Small intestine (tissue), 7 donors: ENCODE results near the gene GFRA4. TPM values are rescaled to one million over a fixed set of nuclear protein-coding genes. Genes with fewer than 3 reads are reported as not detected.

ENCODE experiments used
- DNase-seq, 2 donors: peaks; one replicate each; pipeline versions ENCODE4 v3.0.0 to v3.0.0-alpha.2; 2013
- FAIRE-seq: peaks from 2 replicates; lab custom pipeline; 2012; peaks lifted over from hg19 to GRCh38; lab: Jason Lieb, UNC
- H3K27ac ChIP-seq, 3 donors: one replicate each; pipeline ENCODE4 v1.5.1; 2013; ENCODE audit warnings: low read length in 2 of 3, mild to moderate bottlenecking in 2 of 3, control low read depth in 1 of 3, inconsistent platforms in 1 of 3, low read depth in 1 of 3, moderate library complexity in 1 of 3
- H3K27me3 ChIP-seq, 3 donors: one replicate each; pipeline ENCODE4 v1.6.1; 2013; ENCODE audit warnings: low read length in 3 of 3, inconsistent platforms in 1 of 3; ENCODE audit not compliant: control insufficient read depth in 3 of 3, insufficient read depth in 3 of 3
- H3K36me3 ChIP-seq, 3 donors: one replicate each; pipeline ENCODE4 v1.6.1; 2013; ENCODE audit warnings: low read length in 3 of 3, inconsistent platforms in 1 of 3, low read depth in 1 of 3, mild to moderate bottlenecking in 1 of 3, moderate library complexity in 1 of 3; ENCODE audit not compliant: control insufficient read depth in 3 of 3, insufficient read depth in 2 of 3
- H3K4me1 ChIP-seq, 3 donors: one replicate each; pipeline ENCODE4 v1.6.1; 2013; ENCODE audit warnings: low read length in 2 of 3, inconsistent platforms in 1 of 3, low read depth in 1 of 3, mild to moderate bottlenecking in 1 of 3, moderate library complexity in 1 of 3; ENCODE audit not compliant: control insufficient read depth in 3 of 3, insufficient read depth in 2 of 3
- H3K4me3 ChIP-seq, 3 donors: one replicate each; pipeline ENCODE4 v1.5.1; 2013; ENCODE audit warnings: low read length in 3 of 3, control low read depth in 1 of 3, inconsistent platforms in 1 of 3, low read depth in 1 of 3, mild to moderate bottlenecking in 1 of 3, moderate library complexity in 1 of 3
- H3K9me3 ChIP-seq, 2 donors: one replicate each; pipeline ENCODE4 v1.6.1; 2013; ENCODE audit warnings: low read depth in 1 of 2, low read length in 1 of 2; ENCODE audit not compliant: control insufficient read depth in 2 of 2, insufficient read depth in 1 of 2
- WGBS, 3 donors: extraction: QIAGEN DNeasy Blood & Tissue Kit; methylation state at CpG; one replicate each; pipeline ENCODE4 v1.1.7; 2013; 5-methylcytosine and 5-hydroxymethylcytosine counted together
- polyA plus RNA-seq, 4 donors: library from polyadenylated mRNA; stranded (reverse) in 3 of 4; unstranded in 1 of 4; fragments of 200-250 nt in 3 of 4; fragments of 120-200 nt in 1 of 4; gene quantifications; one replicate each; pipeline versions ENCODE4 v1.2.1 to v1.2.3, GENCODE V29; 2013
- donor health status: healthy with polysubstance abuse.
- donor health status: control.
- donor health status: control.
- donor health status: Bipolar disorder and iron deficiency.
- donor health status: healthy.

The GFRA4 gene
- polyA plus RNA-seq, 4 donors, result not detected

GRCh38 chr20:3646651-3647050 lies 16.5 kb downstream of the GFRA4 start:
- Histone ChIP-seq H3K27ac (no peak overlapping the region), H3K36me3 (peaks cover 9 to 65% (median 31%) of the 10 kb centered on the region in 3 donors), H3K4me1 (no peaks in the 10 kb centered on the region), H3K4me3 (no peak overlapping the region), H3K9me3 (no peaks in the 10 kb centered on the region), H3K27me3 (no peaks in the 10 kb centered on the region)
- WGBS, 3 donors, result 90 to 94% (median 92%) methylated on average over 13 of the region's 13 CpGs
- no peak for FAIRE-seq
- no peak for DNase-seq

GRCh38 chr20:3646067-3646440 lies 17.1 kb downstream of the GFRA4 start:
- Histone ChIP-seq H3K4me1 (no peaks in the 10 kb centered on the region), H3K4me3 (no peak overlapping the region), H3K27me3 (no peaks in the 10 kb centered on the region), H3K27ac (no peak overlapping the region), H3K36me3 (peaks cover 9 to 59% (median 31%) of the 10 kb centered on the region in 3 donors), H3K9me3 (no peaks in the 10 kb centered on the region)
- 67 to 93% (median 92%) methylated on average over 5 of the region's 5 CpGs for WGBS, 3 donors
- FAIRE-seq, result no peak
- no peak for DNase-seq

GRCh38 chr20:3645309-3646066 lies 17.7 kb downstream of the GFRA4 start:
- no peak for DNase-seq
- H3K9me3 ChIP-seq, result no peaks in the 10 kb centered on the region
- no peaks in the 10 kb centered on the region for H3K27me3 ChIP-seq
- H3K4me3 ChIP-seq, result no peak overlapping the region
- FAIRE-seq, result no peak
- H3K27ac ChIP-seq, result no peak overlapping the region
- H3K36me3 ChIP-seq, result peaks cover 9 to 58% (median 31%) of the 10 kb centered on the region in 3 donors
- H3K4me1 ChIP-seq, result no peaks in the 10 kb centered on the region
- WGBS, 3 donors, result 91 to 92% (median 91%) methylated on average over 20 of the region's 20 CpGs

GRCh38 chr20:3640259-3640658 lies 22.9 kb downstream of the GFRA4 start:
- H3K4me3 ChIP-seq, result no peak overlapping the region
- FAIRE-seq, result no peak
- no peak overlapping the region for H3K27ac ChIP-seq
- WGBS, 3 donors, result 82 to 99% (median 98%) methylated on average over 3 of the region's 3 CpGs
- H3K36me3 ChIP-seq, result peaks cover 7 to 22% (median 19%) of the 10 kb centered on the region in 3 donors
- H3K4me1 ChIP-seq, result no peaks in the 10 kb centered on the region
- DNase-seq, result no peak
- H3K27me3 ChIP-seq, result no peaks in the 10 kb centered on the region
- H3K9me3 ChIP-seq, result no peaks in the 10 kb centered on the region

- WGBS, 3 donors, result 89 to 98% (median 97%) methylated on average over 1 of the region's 1 CpG
- no peaks in the 10 kb centered on the region for H3K9me3 ChIP-seq
- no peak for FAIRE-seq
Measured at GRCh38 chr20:3635346-3635745, 27.9 kb downstream of the GFRA4 start.

GRCh38 chr20:3633913-3634478 lies 29.2 kb downstream of the GFRA4 start:
- no peak for FAIRE-seq

More at GRCh38 chr20:3635346-3635745, 27.9 kb downstream of the GFRA4 start:
- H3K36me3 ChIP-seq, result peaks cover 2 to 20% (median 6%) of the 10 kb centered on the region in 3 donors
- H3K4me1 ChIP-seq, result no peaks in the 10 kb centered on the region
- no peak for DNase-seq
- no peak overlapping the region for H3K4me3 ChIP-seq
- H3K27me3 ChIP-seq, result no peaks in the 10 kb centered on the region
- H3K27ac ChIP-seq, result no peak overlapping the region

GRCh38 chr20:3632311-3633004 lies 30.7 kb downstream of the GFRA4 start:
- no peak for FAIRE-seq
- DNase-seq, result peak in 1 of 2 donors; percentile 24
- Histone ChIP-seq H3K27me3 (no peaks in the 10 kb centered on the region), H3K9me3 (no peaks in the 10 kb centered on the region), H3K4me3 (no peak overlapping the region), H3K4me1 (no peaks in the 10 kb centered on the region), H3K36me3 (peaks cover 4 to 32% (median 7%) of the 10 kb centered on the region in 3 donors), H3K27ac (no peak overlapping the region)
- 74 to 80% (median 79%) methylated on average over 7 of the region's 7 CpGs for WGBS, 3 donors

More at GRCh38 chr20:3633913-3634478, 29.2 kb downstream of the GFRA4 start:
- Histone ChIP-seq H3K4me1 (no peaks in the 10 kb centered on the region), H3K27me3 (no peaks in the 10 kb centered on the region), H3K36me3 (peaks cover 2 to 26% (median 7%) of the 10 kb centered on the region in 3 donors), H3K27ac (no peak overlapping the region), H3K9me3 (no peaks in the 10 kb centered on the region), H3K4me3 (no peak overlapping the region)
- DNase-seq, result no peak
- whole genome bisulfite sequencing, 3 donors, result 69 to 79% (median 76%) methylated on average over 6 of the region's 6 CpGs

- DNase-seq (no peak), FAIRE-seq (no peak)
- Histone ChIP-seq H3K27ac (no peak overlapping the region), H3K36me3 (peaks cover 4 to 32% (median 6%) of the 10 kb centered on the region in 3 donors), H3K4me1 (no peaks in the 10 kb centered on the region), H3K27me3 (no peaks in the 10 kb centered on the region), H3K9me3 (no peaks in the 10 kb centered on the region), H3K4me3 (no peak overlapping the region)
- WGBS, 3 donors, result 76 to 95% (median 89%) methylated on average over 5 of the region's 5 CpGs
Measured at GRCh38 chr20:3631534-3631933, 31.7 kb downstream of the GFRA4 start.
